Common myeloid progenitor, CD34-positive (primary cell): ENCODE results near the gene CAPSL.

ENCODE experiments used
- CTCF ChIA-PET: fragments of 350-600 bp; sonication (Branson Sonifier 250); formaldehyde crosslinking; loops from one replicate; lab custom pipeline; 2021; ENCODE audit warnings: antibody characterized with exemption; lab: Charles Lee
- POLR2A ChIA-PET: fragments of 350-600 bp; sonication (Branson Sonifier 250); formaldehyde crosslinking; loops from one replicate; lab custom pipeline; 2021; ENCODE audit warnings: antibody characterized with exemption; lab: Charles Lee
- DNase-seq, 3 donors: peaks; one replicate each; pipeline versions ENCODE4 v3.0.0 to v3.0.0-alpha.2; 2013
- H3K27ac ChIP-seq, 2 experiments: 1 replicate in 1 of 2; 2 replicates in 1 of 2; pipeline ENCODE4 v1.7.0; 2013; ENCODE audit warnings: inconsistent platforms in 2 of 2, low read length in 2 of 2, mild to moderate bottlenecking in 2 of 2, low read depth in 1 of 2, moderate library complexity in 1 of 2; ENCODE audit not compliant: severe bottlenecking in 2 of 2, insufficient read depth in 1 of 2, poor library complexity in 1 of 2
- H3K27me3 ChIP-seq, 5 experiments: replicated peaks in 2 of 5; 1 replicate in 3 of 5; 2 replicates in 2 of 5; pipeline versions ENCODE4 v1.6.1 to v1.7.0; 2013; ENCODE audit warnings: low read length in 4 of 5, mild to moderate bottlenecking in 2 of 5, moderate library complexity in 2 of 5, inconsistent platforms in 1 of 5; ENCODE audit not compliant: insufficient read depth in 5 of 5, control insufficient read depth in 4 of 5
- H3K36me3 ChIP-seq, 4 experiments: 1 replicate in 2 of 4; 2 replicates in 2 of 4; pipeline versions ENCODE4 v1.6.1 to v1.7.0; 2013; ENCODE audit warnings: low read length in 3 of 4, control low read depth in 1 of 4, mild to moderate bottlenecking in 1 of 4; ENCODE audit not compliant: control insufficient read depth in 4 of 4, insufficient read depth in 4 of 4
- H3K4me1 ChIP-seq, 4 experiments: 1 replicate in 3 of 4; 2 replicates in 1 of 4; pipeline versions ENCODE4 v1.6.1 to v1.7.1; 2013; ENCODE audit warnings: low read length in 3 of 4, mild to moderate bottlenecking in 3 of 4, control low read depth in 1 of 4, inconsistent platforms in 1 of 4, moderate library complexity in 1 of 4; ENCODE audit not compliant: control insufficient read depth in 4 of 4, insufficient read depth in 4 of 4; ENCODE audit errors: control extremely low read depth in 1 of 4
- H3K4me3 ChIP-seq, 7 experiments: 1 replicate in 4 of 7; 2 replicates in 3 of 7; pipeline versions ENCODE4 v1.5.1 to v1.7.0; 2013; ENCODE audit warnings: mild to moderate bottlenecking in 7 of 7, low read length in 6 of 7, moderate library complexity in 6 of 7, inconsistent platforms in 2 of 7, low read depth in 2 of 7, control low read depth in 1 of 7; ENCODE audit not compliant: insufficient read depth in 4 of 7, control insufficient read depth in 1 of 7; ENCODE audit errors: extremely low read depth in 1 of 7
- H3K9me3 ChIP-seq, 5 experiments: 1 replicate in 4 of 5; 2 replicates in 1 of 5; pipeline versions ENCODE4 v1.6.1 to v1.7.1; 2013; ENCODE audit warnings: low read length in 4 of 5, mild to moderate bottlenecking in 2 of 5, inconsistent platforms in 1 of 5, low read depth in 1 of 5, moderate library complexity in 1 of 5; ENCODE audit not compliant: control insufficient read depth in 4 of 5, insufficient read depth in 2 of 5; ENCODE audit errors: control extremely low read depth in 1 of 5
- WGBS: methylation state at CpG from one replicate; pipeline ENCODE4 v1.1.5; 2013; ENCODE audit not compliant: insufficient coverage; 5-methylcytosine and 5-hydroxymethylcytosine counted together

Gene CAPSL

DNA sequence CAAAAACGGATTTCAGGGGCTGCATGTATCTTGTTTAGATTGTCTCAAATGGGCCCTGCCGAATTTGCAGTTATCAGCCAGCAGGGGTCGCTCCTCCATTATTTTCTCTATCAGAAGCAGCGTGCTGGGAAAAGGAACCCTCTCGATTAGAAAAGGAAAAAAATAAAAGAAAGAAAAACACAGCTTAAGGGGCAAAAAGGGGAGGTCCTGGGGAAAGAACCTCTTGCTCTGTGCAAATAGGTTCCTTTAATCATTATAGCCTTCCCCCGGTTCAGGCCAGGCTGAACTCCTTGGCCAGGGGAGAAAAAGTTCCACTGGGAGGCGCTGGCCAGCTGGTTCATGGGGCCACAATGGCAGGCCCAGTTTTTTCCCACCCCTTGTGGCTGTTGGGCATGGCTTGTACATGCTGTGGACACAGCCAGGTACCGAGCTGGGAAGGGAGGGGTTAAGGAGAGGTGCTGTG lies 25.0 kb upstream of the CAPSL start:
- Histone ChIP-seq H3K4me1 (no peaks in the 10 kb centered on the region), H3K9me3 (peaks cover 0 to 11% (median 4%) of the 10 kb centered on the region in 5 experiments), H3K36me3 (no peaks in the 10 kb centered on the region), H3K27me3 (peaks cover 0 to 4% (median 0%) of the 10 kb centered on the region in 5 experiments), H3K4me3 (no peak overlapping the region), H3K27ac (no peak overlapping the region)
- CTCF ChIA-PET = no interaction called here
- POLR2A ChIA-PET = no interaction called here
- WGBS = 75% methylated on average over 7 of the region's 8 CpGs
- DNase-seq = no peak

DNA sequence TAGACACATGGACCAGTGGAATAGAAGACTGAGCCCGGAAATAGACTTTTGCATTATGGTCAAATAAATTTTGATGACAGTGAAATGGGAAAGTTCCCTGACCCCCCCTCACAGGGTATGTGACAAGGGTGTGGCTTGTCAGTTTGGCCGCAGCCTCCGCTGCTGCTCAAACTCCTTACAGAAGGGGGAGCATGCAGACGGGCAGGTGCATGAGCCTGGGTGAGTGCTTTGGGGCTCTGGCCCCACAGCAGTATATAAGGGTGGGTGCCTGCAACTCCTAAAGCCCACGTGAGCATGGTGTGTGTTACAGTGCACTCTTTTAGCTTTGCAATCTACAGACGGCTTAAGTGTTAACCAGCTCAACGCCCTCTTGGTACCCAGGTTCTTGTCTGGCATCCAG lies 21.9 kb upstream of the CAPSL start:
- no peak overlapping the region for H3K4me3 ChIP-seq
- H3K9me3 ChIP-seq = peaks cover 0 to 21% (median 4%) of the 10 kb centered on the region in 5 experiments
- no peaks in the 10 kb centered on the region for H3K4me1 ChIP-seq
- H3K36me3 ChIP-seq = no peaks in the 10 kb centered on the region
- WGBS = 78% methylated on average over 5 of the region's 7 CpGs
- ChIA-PET CTCF (no interaction called here), POLR2A (no interaction called here)
- H3K27ac ChIP-seq = no peak overlapping the region
- peaks cover 0 to 3% (median 0%) of the 10 kb centered on the region in 5 experiments for H3K27me3 ChIP-seq
- no peak for DNase-seq

GRCh38 chr5:35956429-35956828 lies 18.0 kb upstream of the CAPSL start:
- POLR2A ChIA-PET = no interaction called here
- Histone ChIP-seq H3K9me3 (peaks cover 0 to 10% (median 2%) of the 10 kb centered on the region in 5 experiments), H3K4me1 (no peaks in the 10 kb centered on the region), H3K27me3 (peaks cover 0 to 11% (median 3%) of the 10 kb centered on the region in 5 experiments), H3K4me3 (no peak overlapping the region), H3K36me3 (no peaks in the 10 kb centered on the region), H3K27ac (no peak overlapping the region)
- WGBS = 80% methylated on average over 1 of the region's 1 CpG
- no peak for DNase-seq
- CTCF ChIA-PET = interaction anchor here (2.8 kb wide), 1 partner anchor 11 kb away, joined by 8 read pairs; no protein-coding TSS in a partner anchor

DNA sequence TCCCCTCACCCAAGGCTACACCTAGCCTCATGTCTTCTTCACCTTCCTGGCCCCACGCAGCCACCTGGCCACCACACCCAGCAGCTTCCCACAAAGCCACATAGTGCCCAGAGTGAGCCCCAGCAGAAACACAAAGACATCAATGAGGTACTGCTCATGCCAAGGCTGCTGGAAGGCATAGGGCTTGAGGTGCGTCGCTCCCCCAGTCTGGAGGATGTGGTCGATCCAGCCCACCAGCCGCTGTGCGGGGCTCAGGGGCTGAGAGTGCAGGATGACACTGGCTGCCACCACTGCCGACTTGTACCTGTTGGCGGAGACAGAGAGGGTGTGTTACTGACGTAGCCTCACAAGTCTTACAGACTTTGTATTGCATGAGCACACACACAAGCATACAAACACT lies 15.8 kb upstream of the CAPSL start:
- no peaks in the 10 kb centered on the region for H3K36me3 ChIP-seq
- no peak overlapping the region for H3K27ac ChIP-seq
- 95% methylated on average over 6 of the region's 9 CpGs for WGBS
- DNase-seq = no peak
- ChIA-PET CTCF (no interaction called here), POLR2A (no interaction called here)
- H3K27me3 ChIP-seq = peaks cover 0 to 11% (median 3%) of the 10 kb centered on the region in 5 experiments
- peaks cover 0 to 10% (median 5%) of the 10 kb centered on the region in 5 experiments for H3K9me3 ChIP-seq
- H3K4me1 ChIP-seq = no peaks in the 10 kb centered on the region
- no peak overlapping the region for H3K4me3 ChIP-seq

- DNase-seq = no peak
- CTCF ChIA-PET = no interaction called here
- Histone ChIP-seq H3K27me3 (no peaks in the 10 kb centered on the region), H3K36me3 (no peaks in the 10 kb centered on the region), H3K4me1 (no peaks in the 10 kb centered on the region), H3K4me3 (no peak overlapping the region), H3K27ac (no peak overlapping the region), H3K9me3 (peaks cover 0 to 2% (median 0%) of the 10 kb centered on the region in 5 experiments)
- POLR2A ChIA-PET = no interaction called here
- 50% methylated on average over 2 of the region's 5 CpGs for WGBS
These were observed 8.7 kb upstream of the CAPSL start for GRCh38 chr5:35947085-35947484.

DNA sequence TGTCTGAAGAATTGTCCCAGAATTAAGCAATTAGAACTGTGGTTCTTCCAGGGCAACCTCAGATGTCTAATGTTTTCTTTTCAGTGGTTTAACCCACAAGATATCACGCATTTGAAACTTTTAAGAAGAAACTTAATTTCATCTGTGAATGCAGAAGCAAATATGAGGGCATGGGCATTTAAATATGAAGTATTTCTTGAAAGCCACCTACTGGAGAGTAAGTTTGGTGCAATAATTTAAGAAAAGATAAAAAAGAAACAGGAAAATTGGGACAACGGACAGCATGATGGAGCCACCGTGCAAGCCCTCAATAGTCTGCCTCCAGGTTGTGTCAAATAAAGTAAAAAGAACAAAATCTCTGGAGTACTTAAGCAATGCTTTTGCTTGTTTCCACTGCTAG lies 1.2 kb upstream of the CAPSL start:
- Histone ChIP-seq H3K4me1 (peaks cover 0 to 10% (median 1%) of the 10 kb centered on the region in 4 experiments), H3K4me3 (no peak overlapping the region), H3K27ac (no peak overlapping the region), H3K36me3 (no peaks in the 10 kb centered on the region), H3K27me3 (no peaks in the 10 kb centered on the region), H3K9me3 (no peaks in the 10 kb centered on the region)
- POLR2A ChIA-PET = no interaction called here
- CTCF ChIA-PET = interaction anchor here (1.0 kb wide), 1 partner anchor 15 kb away, joined by 3 read pairs; no protein-coding TSS in a partner anchor
- DNase-seq = peak in 2 of 3 donors; percentile 17 to 26
- WGBS = 35% methylated on average over 2 of the region's 3 CpGs

- Histone ChIP-seq H3K36me3 (no peaks in the 10 kb centered on the region), H3K4me1 (peaks cover 2 to 20% (median 18%) of the 10 kb centered on the region in 4 experiments), H3K27me3 (peaks cover 0 to 6% (median 0%) of the 10 kb centered on the region in 5 experiments), H3K9me3 (no peaks in the 10 kb centered on the region), H3K27ac (no peak overlapping the region), H3K4me3 (no peak overlapping the region)
- DNase-seq = peak; percentile 63 to 85 (median 76)
- 49% methylated on average over 8 of the region's 13 CpGs for WGBS
- ChIA-PET CTCF (interaction anchor here (0.5 to 10.3 kb wide), 26 partner anchors 9 to 1512 kb away, joined by 3 to 127 read pairs (median 4); partner anchors contain the start of gene CAPSL), POLR2A (no interaction called here)
These were observed 11.9 kb downstream of the CAPSL start for GRCh38 chr5:35926389-35927051.
